Renal pelvis (tissue), 4 donors: ENCODE data around the gene KDM4C. TPM values are rescaled to one million over a fixed set of nuclear protein-coding genes. Genes with fewer than 3 reads are reported as not detected.

ENCODE experiments used
- DNase-seq: peaks from one replicate; pipeline ENCODE4 v3.0.0-alpha.2; 2013
- polyA plus RNA-seq, 3 donors: library from polyadenylated mRNA; unstranded; fragments of 120-200 nt; gene quantifications; one replicate each; pipeline ENCODE4 v1.2.1, GENCODE V29; 2013; ENCODE audit not compliant: insufficient read length in 3 of 3

The KDM4C gene
- polyA plus RNA-seq, 3 donors: 16.9 to 22.0 (median 19.2) TPM

- DNase-seq: no peak
These were observed 94.6 kb downstream of the KDM4C start for GRCh38 chr9:6852243-6852963.

- DNase-seq: no peak
These were observed 98.1 kb downstream of the KDM4C start for GRCh38 chr9:6855860-6856259.

GRCh38 chr9:6864102-6864501 is 106.3 kb downstream of the KDM4C start:
- no peak for DNase-seq

- DNase-seq: no peak
These were observed 111.5 kb downstream of the KDM4C start for GRCh38 chr9:6869081-6869948.

GRCh38 chr9:6870149-6870548 is 112.4 kb downstream of the KDM4C start:
- DNase-seq: no peak

GRCh38 chr9:6870650-6871477 is 113.1 kb downstream of the KDM4C start:
- no peak for DNase-seq

GRCh38 chr9:6873857-6874256 is 116.1 kb downstream of the KDM4C start:
- no peak for DNase-seq

GRCh38 chr9:6876195-6876894 is 118.6 kb downstream of the KDM4C start:
- DNase-seq: no peak

GRCh38 chr9:6877671-6878161 is 119.9 kb downstream of the KDM4C start:
- DNase-seq: no peak

- DNase-seq: no peak
These were observed 122.9 kb downstream of the KDM4C start for GRCh38 chr9:6880626-6881025.

- DNase-seq: no peak
These were observed 126.3 kb downstream of the KDM4C start for GRCh38 chr9:6884101-6884500.

GRCh38 chr9:6884990-6885389 is 127.2 kb downstream of the KDM4C start:
- no peak for DNase-seq

- no peak for DNase-seq
These were observed 129.3 kb downstream of the KDM4C start for GRCh38 chr9:6887051-6887450.

- no peak for DNase-seq
These were observed 132.1 kb downstream of the KDM4C start for GRCh38 chr9:6889868-6890267.

- no peak for DNase-seq
These were observed 135.8 kb downstream of the KDM4C start for GRCh38 chr9:6893350-6894131.

GRCh38 chr9:6894135-6894534 is 136.4 kb downstream of the KDM4C start:
- no peak for DNase-seq

GRCh38 chr9:6895754-6896153 is 138.0 kb downstream of the KDM4C start:
- no peak for DNase-seq

GRCh38 chr9:6896562-6896961 is 138.8 kb downstream of the KDM4C start:
- DNase-seq: no peak

GRCh38 chr9:6897207-6897822 is 139.5 kb downstream of the KDM4C start:
- no peak for DNase-seq

GRCh38 chr9:6897898-6898302 is 140.1 kb downstream of the KDM4C start:
- peak; percentile 54 for DNase-seq
